ENCODE results near the gene TMEM185A.

GRCh38 chrX:149638860-149639259 is 7.3 kb upstream of the TMEM185A start:
- TF ChIP-seq CTCF (IDR thresholded peaks at IDR 0.05) (no peak), POLR2A (IDR thresholded peaks at IDR 0.05) (no peak)

Data from esophagus squamous epithelium (tissue), 4 donors.